H9 (cell line): ENCODE results near the gene GPR157. TPM values are rescaled to one million over a fixed set of nuclear protein-coding genes. Genes with fewer than 3 reads are reported as not detected.

Source experiments
- DNase-seq: peaks from one replicate; pipeline ENCODE4 v3.0.0-alpha.2; 2017
- H2AFZ ChIP-seq: one replicate; pipeline ENCODE4 v1.6.1; 2013; ENCODE audit warnings: mild to moderate bottlenecking, low read length, control low read depth, moderate library complexity
- H2AK5ac ChIP-seq: 2 replicates; pipeline ENCODE4 v1.6.1; 2013; ENCODE audit warnings: low read length, control low read depth, mixed read lengths; ENCODE audit not compliant: insufficient read length
- H2BK120ac ChIP-seq: one replicate; pipeline ENCODE4 v1.6.1; 2013; ENCODE audit warnings: low read depth, mild to moderate bottlenecking, low read length, control low read depth, inconsistent platforms; ENCODE audit not compliant: poor library complexity, severe bottlenecking
- H2BK12ac ChIP-seq: 2 replicates; pipeline ENCODE4 v1.6.1; 2013; ENCODE audit warnings: low read length, control low read depth, mixed read lengths, low read depth; ENCODE audit not compliant: insufficient read length
- H2BK15ac ChIP-seq: 2 replicates; pipeline ENCODE4 v1.6.1; 2013; ENCODE audit warnings: low read depth, low read length, control low read depth
- H2BK20ac ChIP-seq: one replicate; pipeline ENCODE4 v1.6.1; 2013; ENCODE audit warnings: low read depth, mild to moderate bottlenecking, low read length, control low read depth, inconsistent platforms; ENCODE audit not compliant: poor library complexity, severe bottlenecking
- H2BK5ac ChIP-seq: 2 replicates; pipeline ENCODE4 v1.6.1; 2013; ENCODE audit warnings: low read length, control low read depth, mixed read lengths; ENCODE audit not compliant: insufficient read length
- H3K14ac ChIP-seq: 2 replicates; pipeline ENCODE4 v1.6.1; 2013; ENCODE audit warnings: low read length, control low read depth; ENCODE audit not compliant: insufficient read depth
- H3K18ac ChIP-seq: 2 replicates; pipeline ENCODE4 v1.6.1; 2013; ENCODE audit warnings: low read depth, mild to moderate bottlenecking, mixed read lengths, low read length, control low read depth; ENCODE audit not compliant: insufficient read length
- H3K23ac ChIP-seq: 2 replicates; pipeline ENCODE4 v1.6.1; 2013; ENCODE audit warnings: low read length, control low read depth, mixed read lengths, low read depth; ENCODE audit not compliant: insufficient read length
- H3K23me2 ChIP-seq: 2 replicates; pipeline ENCODE4 v1.6.1; 2013; ENCODE audit warnings: low read depth, mild to moderate bottlenecking, mixed read lengths, low read length, control low read depth; ENCODE audit not compliant: insufficient read length, poor library complexity, severe bottlenecking
- H3K27ac ChIP-seq: 2 replicates; pipeline ENCODE4 v1.5.1; 2013; ENCODE audit warnings: low read length, control low read depth, mixed read lengths, low read depth; ENCODE audit not compliant: insufficient read length
- H3K27me3 ChIP-seq: 2 replicates; pipeline ENCODE4 v1.6.1; 2013; ENCODE audit warnings: low read length, control low read depth, inconsistent platforms; ENCODE audit not compliant: insufficient read depth
- H3K4ac ChIP-seq: 2 replicates; pipeline ENCODE4 v1.6.1; 2013; ENCODE audit warnings: low read depth, mild to moderate bottlenecking, control low read depth, inconsistent platforms, low read length, moderate library complexity
- H3K4me1 ChIP-seq: 2 replicates; pipeline ENCODE4 v1.6.1; 2013; ENCODE audit warnings: low read length, control low read depth, inconsistent platforms; ENCODE audit not compliant: insufficient read depth
- H3K4me2 ChIP-seq: 2 replicates; pipeline ENCODE4 v1.6.1; 2013; ENCODE audit warnings: low read length, control low read depth, mixed read lengths; ENCODE audit not compliant: insufficient read length, insufficient read depth
- H3K56ac ChIP-seq: 2 replicates; pipeline ENCODE4 v1.6.1; 2013; ENCODE audit warnings: low read depth, mild to moderate bottlenecking, mixed read lengths, low read length, control low read depth; ENCODE audit not compliant: insufficient read length
- H3K79me1 ChIP-seq: 2 replicates; pipeline ENCODE4 v1.6.1; 2013; ENCODE audit warnings: low read depth, mild to moderate bottlenecking, moderate library complexity, low read length, control low read depth, inconsistent platforms; ENCODE audit not compliant: insufficient read depth, poor library complexity, severe bottlenecking
- H3K79me2 ChIP-seq: 2 replicates; pipeline ENCODE4 v1.6.1; 2013; ENCODE audit warnings: low read length, control low read depth, inconsistent platforms; ENCODE audit not compliant: insufficient read depth
- H3K9ac ChIP-seq: 2 replicates; pipeline ENCODE4 v1.6.1; 2013; ENCODE audit warnings: low read length, control low read depth, mixed read lengths; ENCODE audit not compliant: insufficient read length; ENCODE audit errors: extremely low read depth
- H3K9me3 ChIP-seq: one replicate; pipeline ENCODE4 v1.6.1; 2013; ENCODE audit warnings: low read depth, low read length, inconsistent platforms; ENCODE audit not compliant: control insufficient read depth
- H3T11ph ChIP-seq: one replicate; pipeline ENCODE4 v1.6.1; 2013; ENCODE audit warnings: mild to moderate bottlenecking, low read length, control low read depth, inconsistent platforms
- H4K20me1 ChIP-seq: one replicate; pipeline ENCODE4 v1.6.1; 2013; ENCODE audit not compliant: control insufficient read depth, insufficient read length, insufficient read depth
- H4K5ac ChIP-seq: 2 replicates; pipeline ENCODE4 v1.6.1; 2013; ENCODE audit warnings: low read depth, mild to moderate bottlenecking, mixed read lengths, low read length, control low read depth; ENCODE audit not compliant: insufficient read length
- H4K8ac ChIP-seq: replicated peaks from 2 replicates; pipeline ENCODE4 v1.6.1; 2013; ENCODE audit warnings: low read length, control low read depth, mixed read lengths, low read depth; ENCODE audit not compliant: insufficient read length
- H4K91ac ChIP-seq: 2 replicates; pipeline ENCODE4 v1.6.1; 2013; ENCODE audit warnings: low read depth, mild to moderate bottlenecking, moderate library complexity, mixed read lengths, low read length, control low read depth; ENCODE audit not compliant: insufficient read length
- H3K27ac Mint-ChIP-seq, 3 experiments: 2 replicates in 2 of 3; 3 replicates in 1 of 3; pipeline ENCODE4 v1.8.0; 2020 to 2021; ENCODE audit warnings: mixed read lengths in 3 of 3, mild to moderate bottlenecking in 1 of 3, moderate library complexity in 1 of 3
- H3K27me3 Mint-ChIP-seq: 2 replicates; pipeline ENCODE4 v1.8.0; 2021; ENCODE audit warnings: low read depth, mild to moderate bottlenecking, moderate library complexity, mixed read lengths
- H3K36me3 Mint-ChIP-seq, 3 experiments: 2 replicates in 2 of 3; 3 replicates in 1 of 3; pipeline ENCODE4 v1.8.0; 2020 to 2021; ENCODE audit warnings: low read depth in 3 of 3, mixed read lengths in 3 of 3; ENCODE audit not compliant: insufficient read depth in 1 of 3
- H3K4me1 Mint-ChIP-seq, 2 experiments: 2 replicates each; pipeline ENCODE4 v1.8.0; 2020; ENCODE audit warnings: mixed read lengths in 2 of 2
- H3K4me3 Mint-ChIP-seq, 2 experiments: 2 replicates in 1 of 2; 3 replicates in 1 of 2; pipeline ENCODE4 v1.8.0; 2020 to 2021; ENCODE audit warnings: mild to moderate bottlenecking in 2 of 2, mixed read lengths in 2 of 2, moderate library complexity in 1 of 2
- H3K9me3 Mint-ChIP-seq, 2 experiments: 2 replicates in 1 of 2; 3 replicates in 1 of 2; pipeline ENCODE4 v1.8.0; 2020; ENCODE audit warnings: mild to moderate bottlenecking in 2 of 2, mixed read lengths in 2 of 2, moderate library complexity in 1 of 2
- WGBS: extraction: QIAGEN DNeasy Blood & Tissue Kit; methylation state at CpG from one replicate; pipeline ENCODE4 v1.1.7; 2013; ENCODE audit warnings: missing lambda C conversion rate, low lambda C conversion rate, mixed read lengths; ENCODE audit not compliant: insufficient read length; ENCODE audit errors: extremely low coverage; 5-methylcytosine and 5-hydroxymethylcytosine counted together
- total RNA-seq: library from RNA; stranded (reverse); gene quantifications from 2 replicates; pipeline ENCODE4 v1.2.1, GENCODE V29; 2021
- TF ChIP-seq, protein P1 (sequence below): fragments of 200-600 bp; sonication (generic); conservative IDR thresholded peaks from 3 replicates; pipeline ENCODE4 v1.8.0; 2021; ENCODE audit warnings: antibody characterized with exemption, mild to moderate bottlenecking

The GPR157 gene
- total RNA-seq, 1 experiment from 2014 or later, result 3.8 TPM

DNA sequence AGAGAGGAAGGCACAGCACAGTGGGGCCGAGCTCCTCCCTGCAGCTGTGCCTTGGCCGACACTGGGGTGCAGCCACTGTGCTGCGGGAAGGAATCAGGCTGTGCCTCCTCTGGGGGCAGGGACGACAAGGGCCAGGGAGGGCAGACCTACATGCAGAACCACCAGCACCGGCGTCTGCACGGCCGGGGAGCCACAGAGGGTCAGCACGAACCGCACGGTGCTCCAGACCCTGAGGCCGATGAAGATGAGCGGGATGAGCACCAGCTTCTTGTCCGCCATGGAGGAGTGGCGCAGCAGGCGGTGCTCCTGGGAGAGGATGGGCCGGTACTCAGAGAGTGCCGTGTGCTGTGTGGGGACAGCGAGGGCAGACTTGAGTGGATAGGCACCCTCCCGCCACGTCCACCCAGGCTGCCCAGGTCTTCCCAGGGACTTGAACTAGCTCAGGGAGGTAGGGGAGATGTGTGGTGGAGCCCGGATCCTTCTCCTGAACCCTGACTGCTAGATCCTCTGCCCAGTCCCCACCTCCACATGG lies 23.5 kb downstream of the GPR157 start:
- TF ChIP-seq, protein P1, sequence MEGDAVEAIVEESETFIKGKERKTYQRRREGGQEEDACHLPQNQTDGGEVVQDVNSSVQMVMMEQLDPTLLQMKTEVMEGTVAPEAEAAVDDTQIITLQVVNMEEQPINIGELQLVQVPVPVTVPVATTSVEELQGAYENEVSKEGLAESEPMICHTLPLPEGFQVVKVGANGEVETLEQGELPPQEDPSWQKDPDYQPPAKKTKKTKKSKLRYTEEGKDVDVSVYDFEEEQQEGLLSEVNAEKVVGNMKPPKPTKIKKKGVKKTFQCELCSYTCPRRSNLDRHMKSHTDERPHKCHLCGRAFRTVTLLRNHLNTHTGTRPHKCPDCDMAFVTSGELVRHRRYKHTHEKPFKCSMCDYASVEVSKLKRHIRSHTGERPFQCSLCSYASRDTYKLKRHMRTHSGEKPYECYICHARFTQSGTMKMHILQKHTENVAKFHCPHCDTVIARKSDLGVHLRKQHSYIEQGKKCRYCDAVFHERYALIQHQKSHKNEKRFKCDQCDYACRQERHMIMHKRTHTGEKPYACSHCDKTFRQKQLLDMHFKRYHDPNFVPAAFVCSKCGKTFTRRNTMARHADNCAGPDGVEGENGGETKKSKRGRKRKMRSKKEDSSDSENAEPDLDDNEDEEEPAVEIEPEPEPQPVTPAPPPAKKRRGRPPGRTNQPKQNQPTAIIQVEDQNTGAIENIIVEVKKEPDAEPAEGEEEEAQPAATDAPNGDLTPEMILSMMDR, result no peak

More for the DNA sequence above, 23.5 kb downstream of the GPR157 start:
- no peaks in the 10 kb centered on the region for H3K79me1 ChIP-seq
- peaks cover 7 to 12% of the 10 kb centered on the region in 2 experiments for H3K4me1 Mint-ChIP-seq
- H3K9me3 ChIP-seq, result no peaks in the 10 kb centered on the region
- no peaks in the 10 kb centered on the region for H4K20me1 ChIP-seq
- H3K23me2 ChIP-seq, result no peaks in the 10 kb centered on the region
- no peak overlapping the region for H3T11ph ChIP-seq
- no peak overlapping the region for H3K27ac Mint-ChIP-seq
- H3K27me3 Mint-ChIP-seq, result peaks cover 2% of the 10 kb centered on the region; the same call in 1 of the 2 replicates
- no peak overlapping the region for H3K23ac ChIP-seq
- H2AFZ ChIP-seq, result no peak overlapping the region
- no peak overlapping the region for H2AK5ac ChIP-seq
- H4K8ac ChIP-seq, result no peak overlapping the region
- no peak overlapping the region for H4K5ac ChIP-seq
- no peak overlapping the region for H4K91ac ChIP-seq
- no peak overlapping the region for H3K9ac ChIP-seq
- no peak overlapping the region for H3K4me3 Mint-ChIP-seq
- H3K4ac ChIP-seq, result no peak overlapping the region
- no peak overlapping the region for H2BK12ac ChIP-seq
- H3K56ac ChIP-seq, result no peak overlapping the region
- H3K4me1 ChIP-seq, result no peaks in the 10 kb centered on the region; the same call in 1 of the 2 replicates
- DNase-seq, result no peak
- no peak overlapping the region for H3K14ac ChIP-seq
- H3K9me3 Mint-ChIP-seq, result 0 out of 5 replicates have a peak, but pooled peaks cover 0 to 2% of the 10 kb centered on the region in 2 experiments
- H2BK120ac ChIP-seq, result no peak overlapping the region
- H3K4me2 ChIP-seq, result no peak overlapping the region
- H2BK5ac ChIP-seq, result no peak overlapping the region
- H3K36me3 Mint-ChIP-seq, result no peaks in the 10 kb centered on the region; a peak in 1 of 7 replicates
- WGBS, result no CpG with 5 or more reads among the region's 22 CpGs
- no peaks in the 10 kb centered on the region for H3K27me3 ChIP-seq
- no peaks in the 10 kb centered on the region for H3K79me2 ChIP-seq
- H2BK20ac ChIP-seq, result no peak overlapping the region
- H2BK15ac ChIP-seq, result no peak overlapping the region
- no peak overlapping the region for H3K18ac ChIP-seq
- H3K27ac ChIP-seq, result no peak overlapping the region
